Measurements from ENCODE around the gene GLT6D1. TPM values are rescaled to one million over a fixed set of nuclear protein-coding genes. Genes with fewer than 3 reads are reported as not detected.
A peak's percentile ranks its signal among the peaks of the same experiment; 100 is the strongest.

The GLT6D1 gene
- total and polyA plus RNA-seq, 2 of the 8 experiments (the other 6 are each of a cell fraction or from before 2014, with no cell fraction given), result 1.3 to 2.1 TPM

GRCh38 chr9:135606885-135607259 is 32.5 kb downstream of the GLT6D1 start:
- peaks cover 2% of the 10 kb centered on the region; the same call in 1 of the 2 replicates for H3K23me2 ChIP-seq (ENCODE audit: low read depth, low read length)
- no peak overlapping the region for H3K56ac ChIP-seq (replicated peaks; ENCODE audit: insufficient read length, low read depth, low read length)
- no peak overlapping the region for H2BK12ac ChIP-seq (ENCODE audit: low read depth, low read length)
- H3K9me3 ChIP-seq (ENCODE audit: insufficient read depth in 2 of 2, low read depth in 1 of 2, low read length in 1 of 2), result peaks cover 10 to 13% of the 10 kb centered on the region in 2 experiments
- no peak overlapping the region for H2AK5ac ChIP-seq (ENCODE audit: low read depth, low read length)
- no peak overlapping the region for H2BK120ac ChIP-seq (replicated peaks; ENCODE audit: low read depth, low read length)
- no peak overlapping the region for H3K18ac ChIP-seq (ENCODE audit: extremely low read depth, low read length)
- WGBS, 2 experiments (ENCODE audit: extremely low coverage in 1 of 2, insufficient coverage in 1 of 2, insufficient read length in 1 of 2, insufficient replicate concordance in 2 of 2, low coverage in 1 of 2, low lambda C conversion rate in 2 of 2, missing lambda C conversion rate in 1 of 2), result 81% methylated on average over 8 of the region's 11 CpGs; no CpG with 5 or more reads in 1 of the 2 experiments
- peaks cover 0 to 8% (median 3%) of the 10 kb centered on the region in 4 experiments; a peak in 4 of 7 replicates for H3K4me1 ChIP-seq (replicated peaks in 1 of 4; ENCODE audit: control insufficient read depth in 3 of 4, insufficient read depth in 4 of 4, low read length in 3 of 4)
- TF ChIP-seq FOSL1 (IDR thresholded peaks at IDR 0.05; ENCODE audit: insufficient read depth, low read depth, low read length) (no peak), E2F6 (IDR thresholded peaks at IDR 0.05) (peak; percentile 52; the same call in 1 of the 2 replicates)
- H4K20me1 ChIP-seq (replicated peaks in 1 of 2; ENCODE audit: control insufficient read depth in 1 of 2, insufficient read depth in 2 of 2, low read length in 2 of 2), result no peaks in the 10 kb centered on the region
- H3K27me3 ChIP-seq (replicated peaks in 1 of 4; ENCODE audit: control insufficient read depth in 3 of 4, extremely low read depth in 1 of 4, insufficient read depth in 3 of 4, low read length in 3 of 4), result no peaks in the 10 kb centered on the region
- H3K4me2 ChIP-seq (ENCODE audit: insufficient read depth in 1 of 2, low read depth in 2 of 2, low read length in 2 of 2), result no peak overlapping the region
- no peak overlapping the region for H4K91ac ChIP-seq (replicated peaks; ENCODE audit: insufficient read length, low read length)
- H3K4ac ChIP-seq (replicated peaks; ENCODE audit: insufficient read length, low read depth, low read length), result no peak overlapping the region
- no peak overlapping the region for H4K5ac ChIP-seq (ENCODE audit: insufficient read length, low read depth, low read length)
- H3K79me1 ChIP-seq (ENCODE audit: low read depth, low read length), result no peaks in the 10 kb centered on the region
- H2BK20ac ChIP-seq (ENCODE audit: low read length), result no peak overlapping the region
- ChIA-PET CTCF (ENCODE audit: partially characterized antibody) (interaction anchor here (0.6 to 8.0 kb wide), 9 partner anchors 14 to 212 kb away, joined by 3 to 58 read pairs (median 3); partner anchors contain the start of gene SOHLH1), POLR2A (ENCODE audit: partially characterized antibody) (interaction anchor here (1.2 kb wide), 1 partner anchor 42 kb away, joined by 4 read pairs; no protein-coding TSS in a partner anchor)
- FAIRE-seq (no peak), DNase-seq (ENCODE audit: low read depth in 1 of 2, low spot score in 2 of 2) (no peak)
- no peak overlapping the region for H2BK15ac ChIP-seq (ENCODE audit: low read length)
- H3K14ac ChIP-seq (ENCODE audit: insufficient read length), result no peak overlapping the region
- H3K36me3 ChIP-seq (ENCODE audit: control insufficient read depth in 2 of 4, insufficient read depth in 4 of 4, low read length in 3 of 4), result no peaks in the 10 kb centered on the region; a peak in 1 of 8 replicates
- no peaks in the 10 kb centered on the region for H3K79me2 ChIP-seq (ENCODE audit: control insufficient read depth in 1 of 2, insufficient read depth in 2 of 2, low read length in 2 of 2)
- no peak overlapping the region for H3K27ac ChIP-seq (ENCODE audit: low read depth, low read length)
- H3K9ac ChIP-seq (replicated peaks in 1 of 4; ENCODE audit: extremely low read depth in 1 of 4, low read depth in 3 of 4, low read length in 3 of 4), result no peak overlapping the region
- no peak overlapping the region for H2AFZ ChIP-seq (ENCODE audit: low read length)
- 0 out of 2 replicates have a peak overlapping the region, but pooled peaks have one; percentile 8 for H4K8ac ChIP-seq (ENCODE audit: extremely low read depth, insufficient read depth, low read length)
- H3K4me3 ChIP-seq (ENCODE audit: extremely low read depth in 1 of 4, insufficient read depth in 2 of 4, low read depth in 3 of 4, low read length in 4 of 4), result no peak overlapping the region
- H2BK5ac ChIP-seq (ENCODE audit: low read depth, low read length), result 0 out of 2 replicates have a peak overlapping the region, but pooled peaks have one; percentile 13
- no peak overlapping the region for H3K23ac ChIP-seq (ENCODE audit: insufficient read length)

All from H1 (cell line).